HepG2 (cell line): ENCODE data around the gene CTXN1. TPM values are rescaled to one million over a fixed set of nuclear protein-coding genes. Genes with fewer than 3 reads are reported as not detected.
A peak's percentile ranks its signal among the peaks of the same experiment; 100 is the strongest.

Source experiments
- ATF1 ChIP-seq: IDR thresholded peaks from 2 replicates; pipeline ENCODE4 v1.6.1; 2016; ENCODE audit warnings: mild to moderate bottlenecking, control low read depth
- HMG20A ChIP-seq: IDR thresholded peaks from 2 replicates; pipeline ENCODE4 v1.6.1; 2016; ENCODE audit warnings: borderline replicate concordance
- JUNB ChIP-seq: sonication (generic); formaldehyde crosslinking; IDR thresholded peaks from 2 replicates; pipeline ENCODE4 v1.8.0; 2022; ENCODE audit warnings: missing genetic modification reagents, mild to moderate bottlenecking, borderline replicate concordance
- MAFF ChIP-seq: IDR thresholded peaks from 2 replicates; pipeline ENCODE4 v1.6.1; 2011; ENCODE audit warnings: low read depth, low read length, improper control_type of control experiment
- MEIS2 ChIP-seq: sonication (generic); formaldehyde crosslinking; IDR thresholded peaks from 2 replicates; pipeline ENCODE4 v1.9.0; 2021; ENCODE audit warnings: mild to moderate bottlenecking, missing genetic modification reagents
- NCOA5 ChIP-seq: sonication (generic); formaldehyde crosslinking; IDR thresholded peaks from 2 replicates; pipeline ENCODE4 v1.4.0; 2020; ENCODE audit warnings: missing genetic modification reagents
- PHB2 ChIP-seq: fragments of 450-650 bp; IDR thresholded peaks from 2 replicates; pipeline ENCODE4 v1.6.1; 2018; ENCODE audit not compliant: partially characterized antibody
- RBM39 ChIP-seq: fragments of 200-400 bp; formaldehyde crosslinking; IDR thresholded peaks from one replicate; pipeline ENCODE4 v1.6.1; 2018; ENCODE audit warnings: antibody characterized with exemption, mild to moderate bottlenecking, low read depth, low read length; ENCODE audit not compliant: poor library complexity, severe bottlenecking
- RFX1 ChIP-seq: fragments of 450-650 bp; IDR thresholded peaks from 2 replicates; pipeline ENCODE4 v1.6.1; 2017
- SOX6 ChIP-seq, 2 experiments: fragments of 450-650 bp in 1 of 2; sonication (generic) in 1 of 2; formaldehyde crosslinking in 1 of 2; IDR thresholded peaks; 2 replicates each; pipeline versions ENCODE4 v1.4.0 to v1.6.1; 2017 to 2020; ENCODE audit warnings: antibody characterized with exemption in 1 of 2, mild to moderate bottlenecking in 1 of 2, missing genetic modification reagents in 1 of 2
- TP53 ChIP-seq: sonication (generic); formaldehyde crosslinking; conservative IDR thresholded peaks from 2 replicates; pipeline ENCODE4 v1.4.0; 2020; ENCODE audit warnings: missing genetic modification reagents
- ZFP37 ChIP-seq: sonication (generic); formaldehyde crosslinking; IDR thresholded peaks from 2 replicates; pipeline ENCODE4 v1.4.0; 2020; ENCODE audit warnings: missing genetic modification reagents, borderline replicate concordance
- ZNF3 ChIP-seq: IDR thresholded peaks from 2 replicates; pipeline ENCODE4 v1.7.0; 2017; ENCODE audit warnings: inconsistent platforms
- ZNF451 ChIP-seq: sonication (generic); formaldehyde crosslinking; IDR thresholded peaks from 2 replicates; pipeline ENCODE4 v1.5.0; 2020; ENCODE audit warnings: mild to moderate bottlenecking, missing genetic modification reagents
- ZNF605 ChIP-seq: sonication (generic); formaldehyde crosslinking; IDR thresholded peaks from 2 replicates; pipeline ENCODE4 v1.8.0; 2022; ENCODE audit warnings: mild to moderate bottlenecking, missing genetic modification reagents
- ZNF850 ChIP-seq: sonication (generic); formaldehyde crosslinking; conservative IDR thresholded peaks from 2 replicates; pipeline ENCODE4 v1.9.0; 2021; ENCODE audit warnings: mild to moderate bottlenecking, missing genetic modification reagents
- polyA plus RNA-seq, 8 experiments: library from polyadenylated mRNA; depleted of rRNA in 3 of 8; stranded (reverse) in 7 of 8; unstranded in 1 of 8; fragments of >200 nt; fragmentation: Illumina TruSeq in 4 of 8; extraction: Trizol in 4 of 8; gene quantifications; 2 replicates each; pipeline versions ENCODE4 v1.2.1 to v1.2.3, GENCODE V29; 2011 to 2016; ENCODE audit warnings: low read depth in 4 of 8, missing spikeins in 1 of 8, mixed read lengths in 1 of 8; ENCODE audit not compliant: insufficient read depth in 1 of 8
- total RNA-seq, 5 experiments: library from RNA; depleted of rRNA; stranded (reverse); fragments of >200 nt; fragmentation: Illumina TruSeq; extraction: Trizol; gene quantifications; 2 replicates each; pipeline ENCODE4 v1.2.3, GENCODE V29; 2016; ENCODE audit warnings: low read depth in 1 of 5
- TF ChIP-seq, protein P1 (sequence below): sonication (generic); formaldehyde crosslinking; IDR thresholded peaks from 2 replicates; pipeline ENCODE4 v1.4.0; 2020; ENCODE audit warnings: missing genetic modification reagents, mild to moderate bottlenecking, borderline replicate concordance
- TF ChIP-seq, protein P2 (sequence below): sonication (generic); formaldehyde crosslinking; IDR thresholded peaks from 2 replicates; pipeline ENCODE4 v1.8.1; 2023; ENCODE audit warnings: missing genetic modification reagents, inconsistent platforms, borderline replicate concordance
- TF ChIP-seq, protein P3 (sequence below): sonication (generic); formaldehyde crosslinking; IDR thresholded peaks from 2 replicates; pipeline ENCODE4 v1.4.0; 2020; ENCODE audit warnings: missing genetic modification reagents
- TF ChIP-seq, protein P4 (sequence below): sonication (generic); formaldehyde crosslinking; conservative IDR thresholded peaks from 2 replicates; pipeline ENCODE4 v1.8.0; 2022; ENCODE audit warnings: mild to moderate bottlenecking, moderate library complexity, missing genetic modification reagents
- TF ChIP-seq, protein P5 (sequence below): sonication (generic); formaldehyde crosslinking; IDR thresholded peaks from 2 replicates; pipeline ENCODE4 v1.4.0; 2020; ENCODE audit warnings: missing genetic modification reagents

CTXN1 gene
- total and polyA plus RNA-seq, 2 of the 13 experiments (the other 11 are each of a cell fraction or from before 2014, with no cell fraction given), result 0.11 TPM; not detected in 1

DNA sequence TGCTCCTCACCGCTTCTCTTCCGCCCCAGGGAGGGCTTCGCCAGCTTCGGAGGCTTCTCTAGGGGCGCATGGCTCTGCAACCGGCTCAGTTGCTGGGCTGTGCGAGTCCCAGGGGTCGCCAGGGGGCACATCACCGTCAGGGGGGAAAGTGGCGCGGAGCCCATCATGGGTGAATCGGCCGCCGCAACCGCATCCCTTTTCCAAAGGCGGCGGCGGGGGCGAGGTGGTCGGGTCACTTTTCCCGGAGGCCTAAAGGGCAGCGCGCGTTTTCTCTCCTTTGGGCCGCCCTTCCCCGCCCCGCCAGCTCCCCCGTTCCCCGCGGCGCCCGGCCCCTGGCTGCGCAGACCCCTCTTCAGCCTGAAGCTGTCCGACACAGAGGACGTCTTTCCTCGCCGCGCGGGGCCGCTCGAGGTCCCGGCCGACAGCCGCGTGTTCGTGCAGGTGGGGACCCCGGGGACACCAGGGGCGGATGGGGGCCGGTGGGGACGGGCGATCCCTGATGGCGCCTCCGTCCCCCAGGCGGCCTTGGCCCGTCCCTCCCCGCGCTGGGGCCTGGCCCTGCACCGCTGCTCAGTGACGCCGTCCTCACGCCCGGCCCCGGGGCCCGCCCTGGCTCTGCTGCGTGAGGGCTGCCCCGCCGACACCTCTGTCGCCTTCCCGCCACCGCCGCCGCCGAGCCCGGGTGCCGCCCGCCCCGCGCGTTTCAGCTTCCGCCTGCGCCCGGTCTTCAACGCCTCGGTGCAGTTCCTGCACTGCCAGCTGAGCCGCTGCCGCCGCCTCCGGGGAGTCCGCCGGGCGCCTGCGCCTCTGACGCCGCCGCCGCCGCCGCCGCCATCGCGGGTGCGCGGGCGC lies 9.6 kb downstream of the CTXN1 start (continued):
- TF ChIP-seq, protein P1, sequence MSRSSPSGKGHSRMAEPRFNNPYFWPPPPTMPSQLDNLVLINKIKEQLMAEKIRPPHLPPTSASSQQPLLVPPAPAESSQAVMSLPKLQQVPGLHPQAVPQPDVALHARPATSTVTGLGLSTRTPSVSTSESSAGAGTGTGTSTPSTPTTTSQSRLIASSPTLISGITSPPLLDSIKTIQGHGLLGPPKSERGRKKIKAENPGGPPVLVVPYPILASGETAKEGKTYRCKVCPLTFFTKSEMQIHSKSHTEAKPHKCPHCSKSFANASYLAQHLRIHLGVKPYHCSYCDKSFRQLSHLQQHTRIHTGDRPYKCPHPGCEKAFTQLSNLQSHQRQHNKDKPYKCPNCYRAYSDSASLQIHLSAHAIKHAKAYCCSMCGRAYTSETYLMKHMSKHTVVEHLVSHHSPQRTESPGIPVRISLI (CRISPR knock-in tag), result no peak
- TF ChIP-seq JUNB (CRISPR knock-in tag) (no peak), SOX6 (IDR thresholded peaks at IDR 0.05) (no peak), SOX6 (CRISPR knock-in tag; IDR thresholded peaks at IDR 0.05) (no peak), ZNF605 (CRISPR knock-in tag) (0 out of 2 replicates have a peak, but pooled peaks have one; percentile 12), RFX1 (no peak), ZNF3 (CRISPR knock-in tag) (no peak), ATF1 (CRISPR knock-in tag) (no peak), HMG20A (CRISPR knock-in tag) (no peak), NCOA5 (CRISPR knock-in tag) (no peak), TP53 (CRISPR knock-in tag) (no peak), PHB2 (no peak), ZNF451 (CRISPR knock-in tag) (peak; percentile 56; the same call in 1 of the 2 replicates), RBM39 (peak; percentile 25), MEIS2 (CRISPR knock-in tag) (no peak), MAFF (no peak), ZFP37 (CRISPR knock-in tag) (no peak), ZNF850 (no peak)
- TF ChIP-seq, protein P2, sequence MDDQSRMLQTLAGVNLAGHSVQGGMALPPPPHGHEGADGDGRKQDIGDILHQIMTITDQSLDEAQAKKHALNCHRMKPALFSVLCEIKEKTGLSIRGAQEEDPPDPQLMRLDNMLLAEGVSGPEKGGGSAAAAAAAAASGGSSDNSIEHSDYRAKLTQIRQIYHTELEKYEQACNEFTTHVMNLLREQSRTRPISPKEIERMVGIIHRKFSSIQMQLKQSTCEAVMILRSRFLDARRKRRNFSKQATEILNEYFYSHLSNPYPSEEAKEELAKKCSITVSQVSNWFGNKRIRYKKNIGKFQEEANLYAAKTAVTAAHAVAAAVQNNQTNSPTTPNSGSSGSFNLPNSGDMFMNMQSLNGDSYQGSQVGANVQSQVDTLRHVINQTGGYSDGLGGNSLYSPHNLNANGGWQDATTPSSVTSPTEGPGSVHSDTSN (CRISPR knock-in tag), result no peak
- TF ChIP-seq, protein P3, sequence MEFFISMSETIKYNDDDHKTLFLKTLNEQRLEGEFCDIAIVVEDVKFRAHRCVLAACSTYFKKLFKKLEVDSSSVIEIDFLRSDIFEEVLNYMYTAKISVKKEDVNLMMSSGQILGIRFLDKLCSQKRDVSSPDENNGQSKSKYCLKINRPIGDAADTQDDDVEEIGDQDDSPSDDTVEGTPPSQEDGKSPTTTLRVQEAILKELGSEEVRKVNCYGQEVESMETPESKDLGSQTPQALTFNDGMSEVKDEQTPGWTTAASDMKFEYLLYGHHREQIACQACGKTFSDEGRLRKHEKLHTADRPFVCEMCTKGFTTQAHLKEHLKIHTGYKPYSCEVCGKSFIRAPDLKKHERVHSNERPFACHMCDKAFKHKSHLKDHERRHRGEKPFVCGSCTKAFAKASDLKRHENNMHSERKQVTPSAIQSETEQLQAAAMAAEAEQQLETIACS (CRISPR knock-in tag), result no peak
- TF ChIP-seq, protein P4, sequence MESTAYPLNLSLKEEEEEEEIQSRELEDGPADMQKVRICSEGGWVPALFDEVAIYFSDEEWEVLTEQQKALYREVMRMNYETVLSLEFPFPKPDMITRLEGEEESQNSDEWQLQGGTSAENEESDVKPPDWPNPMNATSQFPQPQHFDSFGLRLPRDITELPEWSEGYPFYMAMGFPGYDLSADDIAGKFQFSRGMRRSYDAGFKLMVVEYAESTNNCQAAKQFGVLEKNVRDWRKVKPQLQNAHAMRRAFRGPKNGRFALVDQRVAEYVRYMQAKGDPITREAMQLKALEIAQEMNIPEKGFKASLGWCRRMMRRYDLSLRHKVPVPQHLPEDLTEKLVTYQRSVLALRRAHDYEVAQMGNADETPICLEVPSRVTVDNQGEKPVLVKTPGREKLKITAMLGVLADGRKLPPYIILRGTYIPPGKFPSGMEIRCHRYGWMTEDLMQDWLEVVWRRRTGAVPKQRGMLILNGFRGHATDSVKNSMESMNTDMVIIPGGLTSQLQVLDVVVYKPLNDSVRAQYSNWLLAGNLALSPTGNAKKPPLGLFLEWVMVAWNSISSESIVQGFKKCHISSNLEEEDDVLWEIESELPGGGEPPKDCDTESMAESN (CRISPR knock-in tag), result no peak; the same call in none of the 2 replicates
- TF ChIP-seq, protein P5, sequence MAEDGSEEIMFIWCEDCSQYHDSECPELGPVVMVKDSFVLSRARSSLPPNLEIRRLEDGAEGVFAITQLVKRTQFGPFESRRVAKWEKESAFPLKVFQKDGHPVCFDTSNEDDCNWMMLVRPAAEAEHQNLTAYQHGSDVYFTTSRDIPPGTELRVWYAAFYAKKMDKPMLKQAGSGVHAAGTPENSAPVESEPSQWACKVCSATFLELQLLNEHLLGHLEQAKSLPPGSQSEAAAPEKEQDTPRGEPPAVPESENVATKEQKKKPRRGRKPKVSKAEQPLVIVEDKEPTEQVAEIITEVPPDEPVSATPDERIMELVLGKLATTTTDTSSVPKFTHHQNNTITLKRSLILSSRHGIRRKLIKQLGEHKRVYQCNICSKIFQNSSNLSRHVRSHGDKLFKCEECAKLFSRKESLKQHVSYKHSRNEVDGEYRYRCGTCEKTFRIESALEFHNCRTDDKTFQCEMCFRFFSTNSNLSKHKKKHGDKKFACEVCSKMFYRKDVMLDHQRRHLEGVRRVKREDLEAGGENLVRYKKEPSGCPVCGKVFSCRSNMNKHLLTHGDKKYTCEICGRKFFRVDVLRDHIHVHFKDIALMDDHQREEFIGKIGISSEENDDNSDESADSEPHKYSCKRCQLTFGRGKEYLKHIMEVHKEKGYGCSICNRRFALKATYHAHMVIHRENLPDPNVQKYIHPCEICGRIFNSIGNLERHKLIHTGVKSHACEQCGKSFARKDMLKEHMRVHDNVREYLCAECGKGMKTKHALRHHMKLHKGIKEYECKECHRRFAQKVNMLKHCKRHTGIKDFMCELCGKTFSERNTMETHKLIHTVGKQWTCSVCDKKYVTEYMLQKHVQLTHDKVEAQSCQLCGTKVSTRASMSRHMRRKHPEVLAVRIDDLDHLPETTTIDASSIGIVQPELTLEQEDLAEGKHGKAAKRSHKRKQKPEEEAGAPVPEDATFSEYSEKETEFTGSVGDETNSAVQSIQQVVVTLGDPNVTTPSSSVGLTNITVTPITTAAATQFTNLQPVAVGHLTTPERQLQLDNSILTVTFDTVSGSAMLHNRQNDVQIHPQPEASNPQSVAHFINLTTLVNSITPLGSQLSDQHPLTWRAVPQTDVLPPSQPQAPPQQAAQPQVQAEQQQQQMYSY (CRISPR knock-in tag), result no peak
